Measurements from ENCODE around the gene ARMH4.

The ARMH4 gene

GRCh38 chr14:58091883-58092630 is 60.0 kb downstream of the ARMH4 start:
- DNase-seq, result no peak

DNA sequence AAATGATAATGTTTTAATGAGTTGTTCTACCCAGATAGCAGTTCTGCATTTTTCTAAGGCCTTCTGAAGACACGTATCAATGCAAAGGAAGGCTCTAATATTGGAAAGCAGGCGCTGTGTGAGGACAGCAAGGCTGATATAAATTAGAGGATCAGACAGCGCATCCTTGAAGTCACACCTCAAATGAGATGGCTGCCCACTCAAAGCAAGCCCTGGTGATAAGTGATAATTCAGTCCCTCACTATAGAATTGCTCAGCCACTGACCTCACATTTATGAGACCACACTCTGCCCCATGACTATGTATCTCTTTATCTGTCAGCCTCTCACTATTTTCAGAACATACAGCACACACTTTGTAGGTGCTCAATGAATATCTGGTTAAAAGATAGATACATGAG is 62.4 kb downstream of the ARMH4 start:
- DNase-seq, result no peak

DNA sequence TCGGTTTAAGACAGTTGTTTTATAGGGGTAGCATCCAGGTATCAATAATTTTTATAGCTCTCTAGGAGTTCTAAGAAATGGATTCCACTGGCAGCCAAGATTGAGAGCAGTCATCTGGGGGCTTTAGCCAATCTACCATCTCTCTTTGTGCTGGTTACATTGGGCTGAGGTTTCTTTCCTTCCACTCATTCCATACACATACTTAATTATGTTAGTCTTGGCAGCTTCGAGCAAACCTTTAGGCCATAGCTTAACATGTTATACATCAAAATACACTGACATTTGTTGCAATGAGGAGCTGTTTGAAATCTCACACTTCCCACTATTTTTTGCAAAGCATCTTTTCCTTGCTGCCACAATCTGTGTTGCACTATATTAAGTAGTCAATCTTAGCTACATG is 63.1 kb downstream of the ARMH4 start:
- no peak for DNase-seq

DNA sequence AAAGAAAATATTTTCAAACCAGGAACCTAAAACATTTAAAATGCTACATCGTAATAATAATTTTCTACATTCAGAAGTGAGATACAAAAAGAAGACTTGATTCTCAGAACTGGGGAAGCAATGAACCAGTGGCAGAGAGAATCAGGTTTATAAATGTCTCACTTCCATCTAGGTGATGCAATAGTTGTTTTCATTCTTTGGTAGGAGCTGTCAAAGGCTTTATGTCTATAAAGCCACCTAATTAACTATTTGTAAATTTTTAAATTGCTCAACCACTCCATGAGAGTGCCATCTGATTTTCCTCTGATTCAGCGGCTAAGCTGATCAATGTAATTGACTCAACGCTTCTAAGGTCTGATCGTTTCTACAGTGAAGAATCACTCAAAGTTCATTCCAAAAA is 66.1 kb downstream of the ARMH4 start:
- DNase-seq, result no peak

DNA sequence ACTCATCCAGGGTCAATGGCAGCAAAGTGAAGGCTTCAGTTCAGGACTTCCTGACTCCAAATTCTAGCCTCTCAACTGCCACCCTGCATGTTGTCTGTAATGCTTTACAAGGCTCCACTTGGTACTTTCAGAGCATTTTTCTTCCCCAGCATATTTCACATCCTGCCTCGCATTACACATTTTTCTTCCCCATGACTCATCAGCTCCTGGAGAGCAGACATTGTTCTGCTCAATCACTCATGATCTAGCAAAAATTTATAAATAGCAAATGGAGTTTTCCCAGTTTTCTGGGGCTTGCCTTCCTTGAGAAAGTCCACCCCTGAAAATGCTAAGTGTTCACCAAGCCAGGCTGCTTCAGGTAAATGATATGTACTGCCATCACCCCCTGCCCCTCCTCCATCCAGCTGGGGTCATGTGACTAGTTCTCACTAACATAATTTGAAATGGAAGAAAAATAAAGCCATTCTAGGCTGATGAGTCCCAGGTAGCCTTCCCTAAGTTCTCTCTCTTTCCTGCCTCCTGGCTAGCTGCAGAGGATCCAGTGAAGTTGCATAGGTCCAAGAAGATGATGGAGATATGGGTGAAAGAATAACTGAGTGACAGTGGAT is 69.4 kb downstream of the ARMH4 start:
- DNase-seq, result peak; percentile 90

DNA sequence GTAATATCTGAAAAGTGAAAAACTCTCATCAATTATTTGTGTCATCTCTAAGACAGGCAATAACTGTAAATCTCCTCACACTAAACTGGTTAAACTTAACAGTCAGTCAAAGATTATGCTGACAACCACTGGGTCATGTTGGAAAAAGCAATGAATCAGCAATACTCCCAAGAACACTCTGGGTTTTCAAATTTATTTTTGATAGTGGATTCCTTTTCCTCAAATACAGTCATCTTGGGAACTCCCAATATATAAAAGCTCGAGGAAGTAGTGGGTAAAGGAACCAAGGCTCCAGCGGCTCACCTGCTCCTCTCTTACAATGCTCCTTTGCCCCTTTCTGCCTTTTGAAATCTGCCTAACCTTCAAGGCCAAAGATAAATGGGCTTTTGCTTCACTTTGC is 70.0 kb downstream of the ARMH4 start:
- peak; percentile 14 for DNase-seq

- peak; percentile 60 for DNase-seq
Measured at GRCh38 chr14:58078471-58078870, 73.5 kb downstream of the ARMH4 start.

DNA sequence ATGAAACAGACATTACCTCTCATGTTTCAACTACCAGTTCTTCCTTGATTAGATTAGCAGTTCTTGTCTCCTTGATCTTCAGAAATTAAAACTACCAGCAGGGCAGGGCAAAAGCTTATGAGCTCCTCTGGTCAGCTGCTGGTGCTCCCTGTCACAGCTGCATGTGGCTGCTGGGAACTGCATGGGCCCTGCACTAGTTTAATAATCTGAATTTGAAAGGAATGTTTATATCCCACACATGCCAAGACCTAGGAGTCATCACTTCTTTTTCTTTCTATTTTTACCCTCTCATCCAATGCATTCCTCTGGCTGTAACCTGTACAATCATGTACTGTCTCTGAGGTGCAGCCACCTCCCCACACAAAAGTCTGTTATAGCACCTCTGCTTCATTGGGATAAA is 73.9 kb downstream of the ARMH4 start:
- peak; percentile 88 for DNase-seq

DNA sequence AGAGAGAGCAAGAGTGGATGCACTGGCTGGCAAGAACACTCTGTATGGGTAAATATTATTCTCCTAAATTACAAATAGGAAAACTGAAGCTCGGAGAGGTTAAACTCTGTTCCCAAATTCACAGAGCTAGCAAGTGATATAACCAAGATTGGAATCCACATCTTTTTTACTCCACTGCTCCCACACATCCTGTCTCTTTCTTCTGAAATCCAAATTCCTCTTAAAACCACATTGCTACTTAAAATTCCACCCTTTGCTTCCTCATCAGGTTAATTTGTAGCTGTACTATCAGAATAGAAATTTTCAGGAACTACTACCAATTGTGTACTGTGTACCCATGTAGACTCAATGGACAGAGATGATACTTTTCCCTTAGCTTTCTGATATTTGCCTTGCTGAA is 74.4 kb downstream of the ARMH4 start:
- peak; percentile 64 for DNase-seq

GRCh38 chr14:58073516-58073915 is 78.5 kb downstream of the ARMH4 start:
- DNase-seq, result no peak

- DNase-seq, result peak; percentile 71
Measured at GRCh38 chr14:58072288-58073071, 79.5 kb downstream of the ARMH4 start.

GRCh38 chr14:58071341-58071740 is 80.7 kb downstream of the ARMH4 start:
- no peak for DNase-seq

- no peak for DNase-seq
Measured at GRCh38 chr14:58068306-58068705, 83.7 kb downstream of the ARMH4 start.

DNA sequence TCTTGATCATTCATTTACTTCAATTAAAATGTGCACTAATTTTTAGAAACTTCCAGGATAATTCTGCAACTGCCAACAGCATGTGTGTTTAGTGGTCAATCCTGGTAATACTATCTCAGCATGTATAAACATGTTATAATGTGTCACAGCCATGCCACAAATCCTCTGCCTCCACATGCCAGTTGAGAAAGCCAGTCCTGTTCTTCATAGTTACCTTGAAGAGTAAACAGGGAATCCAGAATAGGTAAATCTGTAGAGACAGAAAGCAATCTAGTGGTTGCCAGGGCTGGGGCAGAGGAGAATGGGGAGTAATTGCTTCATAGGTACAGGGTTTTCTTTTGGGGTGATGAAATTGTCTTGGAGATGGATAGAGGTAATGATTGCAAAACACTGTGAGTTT is 85.9 kb downstream of the ARMH4 start:
- no peak for DNase-seq

DNA sequence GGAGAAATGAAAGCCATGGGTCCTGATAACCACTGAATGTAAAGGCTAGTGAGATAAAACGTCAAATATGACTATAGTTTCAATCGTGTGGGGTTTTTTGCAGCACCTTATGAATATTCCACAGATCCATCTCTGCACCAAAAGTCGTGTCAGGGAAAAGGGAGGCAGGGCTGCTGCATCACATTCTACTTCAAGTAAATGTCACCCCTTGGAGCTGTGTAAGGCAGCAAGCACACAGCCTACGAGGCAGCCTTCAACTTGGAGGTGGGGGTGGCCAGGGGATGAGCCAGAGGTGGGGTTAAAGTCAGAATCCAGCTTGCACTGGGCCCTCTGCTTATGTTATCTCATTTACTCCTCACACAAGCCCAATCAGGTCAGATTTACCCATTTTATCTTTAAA is 90.4 kb downstream of the ARMH4 start:
- DNase-seq, result no peak

GRCh38 chr14:58060898-58061297 is 91.1 kb downstream of the ARMH4 start:
- no peak for DNase-seq

DNA sequence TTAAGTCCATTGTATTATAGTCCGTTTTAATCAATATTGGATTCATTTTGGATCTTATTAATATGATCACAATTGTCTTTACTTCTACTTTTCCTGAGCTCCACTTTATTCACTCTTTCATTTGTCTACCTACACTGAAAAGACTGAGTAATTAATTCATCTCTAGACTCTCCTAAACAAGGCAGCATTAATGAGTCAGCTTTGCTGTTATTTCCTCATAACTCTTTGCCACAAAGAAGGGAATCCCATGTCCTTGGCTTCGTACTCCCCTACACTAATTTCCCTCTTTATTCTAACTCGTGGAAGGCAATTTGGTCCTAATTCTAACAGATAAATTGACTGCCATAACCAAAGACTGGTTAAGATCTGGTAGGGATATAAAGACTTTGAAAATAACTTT is 91.9 kb downstream of the ARMH4 start:
- DNase-seq, result no peak

DNA sequence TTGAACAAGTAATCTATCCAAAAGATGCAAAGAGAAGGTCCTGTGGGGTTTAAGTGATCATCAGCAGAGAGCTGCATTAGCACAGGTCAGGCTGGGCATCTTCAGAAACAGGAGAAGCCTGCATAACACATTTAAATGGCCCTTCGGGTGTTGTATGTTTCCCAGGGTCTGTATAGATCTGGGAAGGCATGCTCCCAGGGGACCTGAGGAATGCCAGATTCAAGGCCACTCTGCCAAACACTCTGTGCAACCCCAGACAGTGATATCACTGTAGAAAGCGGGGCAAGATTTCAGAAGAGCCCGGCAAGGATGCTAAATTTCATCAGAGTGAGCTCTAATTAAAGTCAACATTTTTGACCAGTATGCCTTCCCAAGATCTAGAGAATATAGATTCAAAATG is 92.9 kb downstream of the ARMH4 start:
- DNase-seq, result no peak

DNA sequence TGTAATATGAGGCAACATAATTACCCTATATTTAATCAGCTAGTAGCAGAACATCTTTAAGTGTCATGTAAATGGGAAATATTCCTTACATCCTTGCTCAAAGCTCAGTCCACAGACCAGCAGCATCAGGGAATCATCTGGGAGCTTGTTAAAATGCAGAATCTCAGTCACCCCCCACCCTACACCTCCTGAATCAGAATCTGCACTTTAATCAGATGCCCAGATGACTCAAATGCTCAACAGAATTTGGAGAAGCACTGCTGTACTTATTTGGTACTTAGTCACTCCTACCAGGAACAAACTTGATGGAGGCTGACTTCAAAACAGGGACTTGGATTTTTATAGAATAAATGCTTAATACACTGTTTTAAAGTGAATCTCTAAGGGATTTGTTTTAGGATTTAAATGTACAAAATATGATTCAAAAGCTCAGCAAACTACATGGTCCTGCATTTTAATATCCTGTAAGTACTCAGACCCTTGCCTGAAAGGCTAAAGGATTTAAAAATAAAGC is 96.5 kb downstream of the ARMH4 start:
- DNase-seq, result no peak

DNA sequence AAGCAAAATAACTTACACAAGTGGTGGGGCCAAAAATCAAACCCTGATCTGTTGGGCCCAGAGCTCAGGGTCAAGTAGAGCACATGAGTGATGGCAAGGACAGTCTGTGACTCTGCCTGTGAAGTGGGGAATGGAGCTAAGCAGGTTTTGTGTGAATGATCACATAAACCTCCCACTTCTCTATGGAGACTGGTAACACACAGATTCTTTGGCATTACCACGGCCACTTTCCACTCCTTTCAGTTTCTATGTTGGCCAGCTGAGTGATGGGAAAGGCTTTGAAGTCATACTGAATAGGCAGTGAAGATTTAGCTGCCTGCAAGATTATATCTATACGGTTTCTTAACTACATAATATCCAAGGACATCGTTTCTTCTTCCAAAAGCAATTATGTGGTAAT is 97.9 kb downstream of the ARMH4 start:
- DNase-seq, result no peak

- DNase-seq, result no peak
Measured at GRCh38 chr14:58048219-58048618, 103.8 kb downstream of the ARMH4 start.

DNA sequence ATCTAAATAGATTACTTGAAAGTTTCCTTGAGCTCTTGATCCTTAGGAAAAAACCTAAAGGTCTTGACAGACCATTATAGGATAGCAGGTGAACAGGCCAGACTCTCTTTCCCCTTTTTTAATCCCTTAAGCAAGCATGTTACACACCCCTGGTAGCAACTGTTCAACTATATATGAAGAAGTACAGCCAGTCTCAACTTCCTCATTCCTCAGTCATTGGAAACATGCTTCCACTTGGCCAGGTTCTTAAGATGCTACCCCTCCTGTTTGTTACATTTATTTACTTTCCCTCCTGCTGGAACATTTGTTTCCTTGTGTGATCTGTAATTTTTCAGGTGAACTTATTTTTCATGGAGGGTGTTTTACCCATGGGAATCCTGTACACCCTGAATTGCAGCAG is 124.1 kb downstream of the ARMH4 start:
- DNase-seq, result no peak

- DNase-seq, result no peak
Measured at GRCh38 chr14:58026967-58027366, 125.0 kb downstream of the ARMH4 start.

DNA sequence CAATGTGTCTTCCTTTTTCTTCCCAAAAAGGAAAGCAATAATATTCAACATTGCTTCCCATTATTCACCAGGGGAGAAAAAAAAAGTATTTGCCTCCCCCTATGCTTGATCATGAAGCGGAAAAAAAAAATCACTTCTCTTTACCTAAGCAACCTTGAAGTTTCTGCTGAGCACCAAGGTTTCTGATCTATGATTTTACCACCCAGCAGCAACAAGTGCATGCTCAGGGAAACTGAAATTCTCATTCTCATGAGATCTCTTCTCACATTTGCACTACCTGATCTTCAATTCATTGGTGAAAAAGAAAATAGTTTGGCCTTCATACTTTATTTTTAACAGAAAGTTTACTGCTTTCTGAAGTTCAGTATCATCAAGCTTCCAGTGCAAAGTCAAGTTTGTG is 125.8 kb downstream of the ARMH4 start:
- no peak for DNase-seq

Data from EL (cell line).